ENCODE data around the gene ABHD16B.

ABHD16B gene

GRCh38 chr20:63896264-63897105, 35.2 kb downstream of the ABHD16B start:
- peak in 1 of 5 donors; percentile 29 for DNase-seq

GRCh38 chr20:63897978-63898561, 36.8 kb downstream of the ABHD16B start:
- no peak for DNase-seq

GRCh38 chr20:63898882-63899558, 37.7 kb downstream of the ABHD16B start:
- DNase-seq: no peak

- no peak for DNase-seq
Observed at GRCh38 chr20:63900413-63900812, 39.1 kb downstream of the ABHD16B start.

GRCh38 chr20:63903796-63904561, 42.7 kb downstream of the ABHD16B start:
- DNase-seq: peak in 1 of 5 donors; percentile 19

GRCh38 chr20:63908008-63908682, 46.8 kb downstream of the ABHD16B start:
- no peak for DNase-seq

- no peak for DNase-seq
Observed at GRCh38 chr20:63911176-63911575, 49.9 kb downstream of the ABHD16B start.
